T47D (cell line): Measurements from ENCODE around the gene ZDHHC8.

Experiments used
- DNase-seq, 2 experiments: peaks; one replicate each; pipeline versions ENCODE4 v3.0.0 to v3.0.0-alpha.2; 2011 to 2012; ENCODE audit warnings: low read depth in 1 of 2, low spot score in 1 of 2
- JUND ChIP-seq: IDR thresholded peaks from 2 replicates; pipeline ENCODE4 v1.6.1; 2012; ENCODE audit warnings: low read depth
- in situ Hi-C: cut with HindIII; loops from 2 replicates; pipeline ENCODE4 v1.10.0; 2016; ENCODE audit warnings: low sequenced_read_pairs, low pct_unique_long_range_greater_than_20kb

The ZDHHC8 gene

GRCh38 chr22:20089977-20090729 lies 41.5 kb upstream of the ZDHHC8 start:
- in situ Hi-C loops, result no loop called here
- no peak for DNase-seq
- TF ChIP-seq JUND, result no peak

GRCh38 chr22:20090730-20091240 lies 40.8 kb upstream of the ZDHHC8 start:
- in situ Hi-C loops, result no loop called here
- TF ChIP-seq JUND, result no peak
- no peak for DNase-seq

GRCh38 chr22:20091690-20092476 lies 39.7 kb upstream of the ZDHHC8 start:
- in situ Hi-C loops, result no loop called here
- no peak for TF ChIP-seq JUND
- DNase-seq, result no peak

- no peak for TF ChIP-seq JUND
- no peak for DNase-seq
- in situ Hi-C loops, result no loop called here
Observed at GRCh38 chr22:20092477-20092854, 39.1 kb upstream of the ZDHHC8 start.

- TF ChIP-seq JUND, result no peak
- in situ Hi-C loops, result no loop called here
- no peak for DNase-seq
Observed at GRCh38 chr22:20093418-20094196, 38.0 kb upstream of the ZDHHC8 start.

GRCh38 chr22:20094197-20094807 lies 37.3 kb upstream of the ZDHHC8 start:
- DNase-seq, result no peak
- no peak for TF ChIP-seq JUND
- in situ Hi-C loops, result no loop called here

- no peak for DNase-seq
- in situ Hi-C loops, result no loop called here
- no peak for TF ChIP-seq JUND
Observed at GRCh38 chr22:20095521-20095920, 36.1 kb upstream of the ZDHHC8 start.

- in situ Hi-C loops, result no loop called here
- no peak for TF ChIP-seq JUND
- DNase-seq, result no peak
Observed at GRCh38 chr22:20096574-20097420, 34.8 kb upstream of the ZDHHC8 start.

- no peak for DNase-seq
- TF ChIP-seq JUND, result no peak
- in situ Hi-C loops, result no loop called here
Observed at GRCh38 chr22:20099099-20099711, 32.4 kb upstream of the ZDHHC8 start.

- TF ChIP-seq JUND, result no peak
- DNase-seq, result no peak
- in situ Hi-C loops, result no loop called here
Observed at GRCh38 chr22:20101638-20102037, 30.0 kb upstream of the ZDHHC8 start.

GRCh38 chr22:20102203-20102780 lies 29.3 kb upstream of the ZDHHC8 start:
- TF ChIP-seq JUND, result no peak
- no peak for DNase-seq
- in situ Hi-C loops, result no loop called here
